GM12874 (cell line): ENCODE measurements around the gene IL17D.

Experiments used
- TF ChIP-seq, protein P1 (sequence below): IDR thresholded peaks from 2 replicates; pipeline ENCODE4 v1.5.1; 2011; ENCODE audit warnings: low read depth, mild to moderate bottlenecking, control low read depth, low read length, moderate library complexity; ENCODE audit not compliant: insufficient read depth

The IL17D gene, protein sequence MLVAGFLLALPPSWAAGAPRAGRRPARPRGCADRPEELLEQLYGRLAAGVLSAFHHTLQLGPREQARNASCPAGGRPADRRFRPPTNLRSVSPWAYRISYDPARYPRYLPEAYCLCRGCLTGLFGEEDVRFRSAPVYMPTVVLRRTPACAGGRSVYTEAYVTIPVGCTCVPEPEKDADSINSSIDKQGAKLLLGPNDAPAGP

DNA sequence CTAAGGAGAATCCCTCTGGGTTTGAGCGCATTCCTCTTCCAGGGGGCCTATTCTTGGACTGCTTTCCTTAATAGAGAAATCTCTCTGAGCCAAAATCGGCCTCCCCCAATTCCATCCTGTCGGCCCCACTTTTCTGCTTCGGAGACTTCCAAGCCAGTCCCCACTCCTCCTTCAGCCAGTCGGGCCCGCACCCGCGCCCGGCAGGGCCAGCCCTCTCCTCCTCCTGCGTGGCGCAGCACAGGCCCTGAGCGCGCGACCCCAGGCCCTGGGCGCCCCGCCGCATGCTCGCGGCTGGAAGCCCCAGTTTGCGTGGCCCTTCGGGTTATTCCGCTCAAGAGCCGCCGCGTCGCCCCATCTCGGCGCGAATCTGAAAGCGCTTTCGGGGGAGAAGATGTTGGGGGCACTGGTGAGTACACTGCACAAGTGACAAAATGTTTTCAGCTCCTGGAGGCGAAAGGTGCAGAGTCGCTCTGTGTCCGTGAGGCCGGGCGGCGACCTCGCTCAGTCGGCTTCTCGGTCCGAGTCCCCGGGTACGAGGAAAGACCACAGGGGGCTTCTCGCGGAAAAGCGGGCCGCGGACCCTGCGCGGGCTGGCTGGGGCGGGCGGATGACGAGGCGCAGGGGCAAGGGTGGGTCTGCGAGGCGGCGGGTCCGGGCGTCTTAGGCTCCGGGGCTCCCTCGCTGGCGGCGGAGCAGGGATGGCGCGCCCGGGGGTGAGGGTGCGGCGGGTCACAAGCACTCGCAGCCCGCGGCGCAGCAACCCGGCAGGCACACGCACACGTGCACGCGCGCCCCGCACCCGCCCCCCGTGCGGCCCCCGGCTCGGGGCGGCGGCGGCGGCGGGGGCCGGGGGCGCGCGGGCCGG is at the start of gene IL17D:
Gene IL17D (plus strand): TSS at position 785 of the 865 bp plus-strand sequence. CDS start 303 bp downstream, outside the sequence.
- TF ChIP-seq, protein P1, sequence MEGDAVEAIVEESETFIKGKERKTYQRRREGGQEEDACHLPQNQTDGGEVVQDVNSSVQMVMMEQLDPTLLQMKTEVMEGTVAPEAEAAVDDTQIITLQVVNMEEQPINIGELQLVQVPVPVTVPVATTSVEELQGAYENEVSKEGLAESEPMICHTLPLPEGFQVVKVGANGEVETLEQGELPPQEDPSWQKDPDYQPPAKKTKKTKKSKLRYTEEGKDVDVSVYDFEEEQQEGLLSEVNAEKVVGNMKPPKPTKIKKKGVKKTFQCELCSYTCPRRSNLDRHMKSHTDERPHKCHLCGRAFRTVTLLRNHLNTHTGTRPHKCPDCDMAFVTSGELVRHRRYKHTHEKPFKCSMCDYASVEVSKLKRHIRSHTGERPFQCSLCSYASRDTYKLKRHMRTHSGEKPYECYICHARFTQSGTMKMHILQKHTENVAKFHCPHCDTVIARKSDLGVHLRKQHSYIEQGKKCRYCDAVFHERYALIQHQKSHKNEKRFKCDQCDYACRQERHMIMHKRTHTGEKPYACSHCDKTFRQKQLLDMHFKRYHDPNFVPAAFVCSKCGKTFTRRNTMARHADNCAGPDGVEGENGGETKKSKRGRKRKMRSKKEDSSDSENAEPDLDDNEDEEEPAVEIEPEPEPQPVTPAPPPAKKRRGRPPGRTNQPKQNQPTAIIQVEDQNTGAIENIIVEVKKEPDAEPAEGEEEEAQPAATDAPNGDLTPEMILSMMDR: 0 out of 2 replicates have a peak, but pooled peaks have one; percentile 1

DNA sequence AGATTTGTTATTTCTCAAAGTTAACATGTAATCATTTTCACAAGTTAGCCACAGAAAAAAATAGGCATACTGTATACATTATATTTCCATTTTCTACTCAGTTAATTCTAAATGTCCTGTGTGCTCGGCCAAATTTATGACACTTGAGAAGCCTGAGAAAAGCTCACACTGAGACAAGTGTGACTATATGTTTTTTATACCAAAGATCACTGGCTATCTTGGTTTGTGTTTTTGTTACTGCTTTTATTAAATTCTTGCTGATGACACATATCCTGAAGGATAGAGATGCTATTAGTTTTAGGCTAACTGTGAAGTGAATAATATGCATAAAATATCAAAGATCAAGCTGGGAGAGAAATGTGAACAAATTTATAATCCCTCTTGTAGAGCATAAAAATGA is 49.3 kb upstream of the IL17D start:
- TF ChIP-seq, protein P1: no peak

- TF ChIP-seq, protein P1: no peak
These were observed 45.0 kb upstream of the IL17D start for GRCh38 chr13:20658451-20659040.

DNA sequence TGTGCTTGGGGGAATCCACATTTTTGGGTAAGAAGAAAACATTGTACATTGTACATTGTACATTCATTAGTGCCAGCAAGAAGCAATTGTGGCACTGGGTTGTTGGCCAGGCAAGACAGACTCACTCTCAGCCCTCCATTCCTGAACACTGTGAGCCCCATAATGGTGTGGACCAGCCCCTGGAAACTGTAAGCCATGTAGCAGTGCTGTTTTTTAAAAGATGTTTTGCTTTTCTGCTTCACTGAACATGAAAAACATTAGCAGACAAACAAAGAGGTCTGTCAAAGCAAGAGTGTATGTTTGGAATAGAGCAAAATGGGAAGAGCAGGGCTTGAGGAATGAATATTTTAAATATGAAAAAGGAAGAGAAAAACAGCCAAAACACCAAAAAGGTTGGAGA is 39.1 kb upstream of the IL17D start:
- TF ChIP-seq, protein P1: no peak

GRCh38 chr13:20666948-20667347 is 36.6 kb upstream of the IL17D start:
- TF ChIP-seq, protein P1: no peak

- TF ChIP-seq, protein P1: no peak
These were observed 35.6 kb upstream of the IL17D start for GRCh38 chr13:20667857-20668437.

DNA sequence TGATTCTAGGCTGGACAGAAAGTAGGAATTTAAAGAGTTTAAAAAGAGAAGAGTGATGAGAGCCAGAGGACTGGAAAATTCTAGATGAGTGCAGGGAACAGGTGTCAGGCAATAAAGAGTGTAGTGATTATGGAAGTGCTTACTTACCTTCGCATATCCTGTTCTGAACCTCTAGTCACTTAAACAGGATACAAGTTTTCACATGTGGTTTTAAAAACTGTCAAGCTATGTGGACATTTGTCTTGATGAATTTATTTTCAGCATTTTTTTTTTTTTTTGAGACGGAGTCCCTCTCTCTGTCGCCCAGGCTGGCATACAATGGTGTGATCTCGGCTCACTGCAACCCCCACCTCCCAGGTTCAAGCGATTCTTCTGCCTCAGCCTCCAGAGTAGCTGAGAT is 34.3 kb upstream of the IL17D start:
- TF ChIP-seq, protein P1: no peak
